SW480 (cell line): Measurements from ENCODE around the gene GNAS-AS1.
"Not testable (repeated sequence)": the region's sequence is repeated elsewhere in the genome, so short reads cannot be mapped to it uniquely, and the experiment has no call there.

Experiments used
- DNase-seq: peaks from one replicate; pipeline ENCODE4 v3.0.0-alpha.2; 2016; ENCODE audit warnings: low spot score

GNAS-AS1 gene

DNA sequence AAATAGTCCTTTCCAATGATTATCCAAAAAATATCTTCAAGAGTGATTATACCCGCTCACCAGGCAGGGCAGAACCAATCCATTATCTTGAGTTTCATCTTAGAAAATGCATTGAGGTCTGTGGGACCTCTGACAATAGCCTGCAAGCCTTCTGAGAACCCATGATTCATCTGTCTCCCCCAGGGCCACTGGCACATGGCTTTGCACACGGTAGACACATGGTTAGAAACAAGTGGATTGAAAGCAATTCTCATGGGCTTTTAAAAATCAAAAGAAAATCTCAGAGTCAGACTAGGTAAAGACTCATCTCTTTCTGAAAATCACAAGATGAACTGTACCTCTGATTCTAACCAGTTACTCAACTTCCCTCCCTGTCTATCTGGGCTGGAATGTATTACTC is 15.5 kb downstream of the GNAS-AS1 start:
- no peak for DNase-seq

DNA sequence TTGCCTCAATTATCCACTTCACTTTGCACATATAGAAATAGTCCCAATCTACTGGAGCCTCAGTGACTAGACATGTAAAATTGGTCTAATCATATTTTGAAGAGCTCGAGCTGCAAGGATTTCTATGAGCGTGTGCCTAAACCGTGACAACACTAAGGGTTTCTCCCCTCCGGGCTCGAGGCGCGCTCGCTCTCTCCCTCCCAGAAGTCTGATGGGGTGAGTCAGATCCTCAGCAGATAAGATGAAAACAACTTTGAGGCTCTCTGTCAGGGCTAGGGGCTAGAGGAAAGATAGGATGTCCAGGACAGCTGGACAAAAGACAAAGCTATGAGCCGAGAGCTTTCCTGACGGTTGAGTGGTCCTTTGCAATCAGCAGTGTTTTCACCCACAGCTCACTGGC is 16.8 kb downstream of the GNAS-AS1 start:
- DNase-seq: no peak

DNA sequence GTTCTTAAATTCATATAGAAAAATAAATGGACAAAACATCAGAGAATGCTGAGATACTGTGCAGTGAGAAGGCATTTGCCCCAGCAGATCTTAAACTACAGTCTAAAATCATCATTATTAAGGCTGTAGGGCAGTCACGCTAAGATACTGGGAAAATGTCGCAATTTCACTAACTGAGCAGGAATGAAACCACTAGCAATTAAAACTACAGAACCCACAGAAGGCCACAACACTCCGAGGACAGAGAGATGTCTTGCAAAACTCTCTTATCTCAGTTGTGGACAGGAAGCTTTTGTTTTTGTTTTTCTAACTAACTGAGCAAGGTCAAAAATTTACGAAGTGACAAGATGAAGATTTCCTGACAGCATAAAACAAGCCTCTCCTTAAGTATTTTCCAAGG is 18.2 kb downstream of the GNAS-AS1 start:
- DNase-seq: no peak

DNA sequence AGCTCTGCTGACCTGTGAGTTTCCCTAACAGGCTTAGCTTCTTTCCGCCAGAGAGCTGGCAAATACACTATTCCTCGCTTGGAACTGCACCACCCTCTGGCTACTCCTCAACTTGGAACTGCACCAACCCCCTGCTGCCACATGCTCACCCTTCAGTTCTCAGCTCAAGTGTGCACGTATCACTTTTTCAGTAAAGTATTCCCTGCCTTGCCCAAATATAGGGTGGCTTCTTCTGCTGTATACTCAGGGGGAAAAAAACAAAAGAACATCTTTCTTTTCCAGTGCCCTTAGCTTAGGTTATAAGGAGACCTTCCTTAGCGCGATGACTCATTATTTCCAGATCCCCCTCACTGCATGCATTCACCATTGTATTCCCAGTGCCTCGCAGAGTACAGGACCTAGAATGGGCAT is 21.2 kb downstream of the GNAS-AS1 start:
- peak; percentile 20 for DNase-seq

DNA sequence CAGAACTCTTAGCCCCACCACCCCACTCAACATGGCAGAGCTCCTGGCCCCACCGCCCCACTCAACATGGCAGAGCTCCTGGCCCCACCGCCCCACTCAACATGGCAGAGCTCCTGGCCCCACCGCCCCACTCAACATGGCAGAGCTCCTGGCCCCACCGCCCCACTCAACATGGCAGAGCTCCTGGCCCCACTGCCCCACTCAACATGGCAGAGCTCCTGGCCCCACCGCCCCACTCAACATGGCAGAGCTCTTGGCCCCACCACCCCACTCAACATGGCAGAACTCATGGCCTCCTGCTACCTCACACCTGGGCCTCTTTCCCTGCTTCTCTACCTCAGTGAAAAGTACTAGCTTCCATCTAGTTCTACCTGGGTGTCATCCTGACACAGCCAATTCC is 21.9 kb downstream of the GNAS-AS1 start:
- not testable (repeated sequence) for DNase-seq

DNA sequence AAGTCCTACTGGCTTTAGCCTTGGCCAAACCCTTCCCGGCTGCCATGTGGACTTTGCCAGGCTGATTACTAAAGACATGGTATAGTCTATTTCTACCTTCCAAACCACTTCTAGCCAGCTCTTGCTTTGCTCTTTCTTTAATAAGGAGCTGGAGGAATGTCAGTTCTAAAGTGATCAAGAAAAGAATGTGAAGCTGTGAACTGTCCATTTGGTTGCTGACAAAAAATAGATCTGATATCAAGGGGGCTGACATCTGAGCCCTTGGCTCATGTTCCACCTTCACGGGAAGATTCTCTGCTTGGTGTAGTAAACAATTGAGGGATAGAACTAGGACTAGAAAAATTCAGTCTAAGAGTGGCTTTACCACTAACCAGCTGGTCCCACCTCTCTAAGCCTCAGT is 22.6 kb downstream of the GNAS-AS1 start:
- no peak for DNase-seq

DNA sequence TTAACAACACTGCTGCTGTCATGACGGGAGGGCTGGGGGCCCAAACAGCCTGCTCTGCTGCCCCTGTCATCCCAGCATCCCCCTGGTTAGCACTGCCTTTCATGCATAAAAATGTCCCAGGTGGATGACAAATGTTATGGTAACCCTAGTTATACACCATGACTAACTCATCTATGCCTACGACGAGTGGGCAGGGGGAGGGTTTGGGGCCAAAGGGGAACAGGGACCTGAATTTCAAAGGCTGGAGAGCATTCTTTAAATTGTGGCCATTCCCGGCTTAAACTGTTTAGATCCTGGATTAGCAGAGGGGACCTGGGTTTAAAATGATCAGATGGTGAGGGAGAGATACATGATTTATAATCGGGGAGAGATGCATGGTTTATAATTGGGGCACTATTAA is 24.4 kb downstream of the GNAS-AS1 start:
- no peak for DNase-seq

DNA sequence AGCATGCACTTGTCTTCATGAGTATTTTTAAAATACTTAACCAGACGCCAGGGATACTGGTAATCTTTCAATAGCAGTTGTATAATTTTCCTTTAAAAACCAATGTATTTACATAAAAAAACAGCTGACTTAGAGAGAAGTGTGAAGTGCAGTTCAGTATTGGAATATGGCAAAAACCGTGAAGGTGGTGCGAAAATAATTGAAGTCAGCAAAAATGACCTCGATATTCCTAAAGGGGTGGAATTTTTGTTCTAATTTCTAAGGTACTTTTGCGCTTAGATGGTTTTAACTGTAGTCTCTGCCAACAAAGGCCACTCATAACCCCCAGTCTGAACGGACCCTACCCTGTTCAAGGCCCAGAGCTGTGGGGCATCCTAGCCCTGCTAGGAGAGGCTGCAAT is 25.3 kb downstream of the GNAS-AS1 start:
- DNase-seq: no peak

DNA sequence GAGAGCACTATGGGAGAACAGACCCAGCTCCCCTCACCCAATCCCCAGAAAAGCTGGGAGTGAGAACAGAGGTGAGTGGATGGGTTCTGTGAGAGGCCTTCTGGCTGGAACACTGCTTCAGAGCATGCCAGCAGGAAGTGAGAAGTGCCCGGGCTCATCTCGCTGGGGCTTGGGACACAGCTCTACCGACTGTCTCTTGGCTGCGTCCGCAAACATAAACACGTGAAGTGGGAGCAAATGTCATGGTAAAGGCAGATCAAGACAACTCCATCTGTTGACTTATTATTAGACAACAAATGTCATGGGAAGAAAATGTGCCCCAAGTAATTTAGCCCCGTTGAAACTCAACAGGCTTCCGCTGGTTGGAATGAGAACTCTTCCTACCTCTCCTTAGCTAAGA is 25.9 kb downstream of the GNAS-AS1 start:
- DNase-seq: no peak

DNA sequence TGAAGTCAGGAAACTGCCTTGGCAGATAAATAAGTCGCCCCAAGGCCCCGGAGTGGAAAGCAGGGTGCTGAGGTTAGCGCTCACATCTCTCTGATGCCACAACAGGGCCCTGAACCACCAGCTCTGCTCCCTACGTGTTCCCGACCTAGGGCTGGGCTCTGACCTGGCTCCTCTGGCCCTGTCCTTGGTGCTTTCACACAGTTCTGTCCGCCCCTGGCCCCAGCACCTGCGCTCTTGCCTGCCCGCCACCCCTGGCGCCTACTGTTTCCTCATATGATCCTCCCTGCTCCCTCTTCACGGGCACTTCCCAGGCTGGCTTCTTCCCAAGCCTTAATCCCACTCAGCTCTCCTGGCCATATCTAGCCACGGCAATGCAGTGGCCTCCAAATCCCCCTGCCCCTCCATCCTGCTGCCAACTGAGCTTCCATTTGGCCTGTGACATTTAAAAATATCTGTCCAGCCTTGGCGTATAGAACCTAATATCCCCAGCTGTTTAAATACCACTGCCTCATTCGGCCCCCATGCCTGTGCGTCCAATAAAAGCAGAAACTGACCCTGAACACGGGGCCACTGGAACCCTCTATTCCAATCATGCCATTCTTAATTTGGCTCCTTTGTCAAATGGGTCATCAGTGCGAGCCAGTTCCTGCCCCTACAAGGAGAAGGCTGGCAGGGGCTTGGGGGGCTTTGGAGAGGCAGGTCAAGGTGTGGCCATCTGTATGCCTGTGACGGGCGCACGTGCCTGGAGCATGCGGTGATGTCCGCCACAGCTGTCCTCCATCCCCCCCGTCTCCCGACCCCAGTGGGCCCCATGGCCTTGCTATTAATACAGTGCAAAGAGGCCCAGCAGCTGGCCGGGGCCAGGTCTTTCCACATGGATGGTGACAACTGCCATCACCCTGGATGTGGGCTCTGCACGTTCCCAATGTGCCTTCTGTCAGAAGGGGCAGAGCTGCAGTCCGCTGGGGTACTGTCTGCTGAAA is 27.7 kb downstream of the GNAS-AS1 start:
- no peak for DNase-seq

DNA sequence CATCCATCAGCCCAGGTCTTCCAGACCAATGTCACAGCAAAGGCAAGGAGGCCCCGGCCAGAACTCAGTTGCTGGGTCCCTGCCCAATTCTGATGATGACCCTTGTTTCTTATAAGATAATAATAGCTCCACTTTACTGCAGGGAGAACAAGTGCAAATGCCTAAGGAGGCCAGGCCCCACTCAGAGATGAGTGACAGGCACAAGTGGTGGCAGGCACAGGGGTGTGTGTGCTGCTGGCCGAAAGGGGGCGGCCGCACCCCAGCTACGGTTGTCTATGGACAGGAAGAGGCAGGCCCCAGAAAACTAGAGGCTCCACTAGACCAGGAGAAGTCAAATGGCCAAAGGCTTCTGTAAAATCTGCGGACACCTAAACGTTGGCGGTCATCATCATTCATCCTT is 28.6 kb downstream of the GNAS-AS1 start:
- no peak for DNase-seq

DNA sequence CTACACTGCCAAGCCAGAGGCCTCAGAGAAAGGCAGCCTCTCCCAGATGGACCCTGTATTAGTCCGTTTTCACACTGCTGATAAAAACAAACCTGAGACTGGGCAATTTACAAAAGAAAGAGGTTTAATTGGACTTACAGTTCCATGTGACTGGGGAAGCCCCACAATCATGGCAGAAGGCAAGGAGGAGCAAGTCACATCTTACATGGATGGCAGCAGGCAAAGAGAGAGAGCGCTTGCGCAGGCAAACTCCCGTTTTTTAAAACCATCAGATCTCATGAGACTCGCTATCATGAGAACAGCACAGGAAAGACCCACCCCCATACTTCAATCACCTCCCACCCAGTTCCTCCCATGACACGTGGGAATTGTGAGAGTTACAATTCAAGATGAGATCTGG is 30.2 kb downstream of the GNAS-AS1 start:
- DNase-seq: not testable (repeated sequence)

DNA sequence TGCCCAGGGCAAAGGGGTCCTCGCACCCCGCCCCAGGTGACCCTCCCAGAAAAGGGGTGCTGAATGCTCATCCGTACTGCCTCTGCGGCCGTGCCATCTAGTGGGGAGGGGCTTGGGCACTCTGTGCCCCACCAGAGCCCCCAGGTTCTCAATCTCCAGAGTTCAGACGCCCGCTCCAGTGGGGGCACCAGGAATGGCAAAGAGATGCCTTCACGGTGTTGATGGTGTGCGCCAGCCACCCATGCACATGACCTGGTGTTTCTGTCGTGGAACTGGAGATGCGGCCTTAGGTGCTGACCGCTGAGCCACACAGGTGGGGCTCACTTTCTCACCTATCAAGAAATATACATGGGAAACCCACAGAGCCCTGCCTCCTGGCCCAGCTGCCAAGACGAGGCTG is 30.8 kb downstream of the GNAS-AS1 start:
- DNase-seq: no peak

DNA sequence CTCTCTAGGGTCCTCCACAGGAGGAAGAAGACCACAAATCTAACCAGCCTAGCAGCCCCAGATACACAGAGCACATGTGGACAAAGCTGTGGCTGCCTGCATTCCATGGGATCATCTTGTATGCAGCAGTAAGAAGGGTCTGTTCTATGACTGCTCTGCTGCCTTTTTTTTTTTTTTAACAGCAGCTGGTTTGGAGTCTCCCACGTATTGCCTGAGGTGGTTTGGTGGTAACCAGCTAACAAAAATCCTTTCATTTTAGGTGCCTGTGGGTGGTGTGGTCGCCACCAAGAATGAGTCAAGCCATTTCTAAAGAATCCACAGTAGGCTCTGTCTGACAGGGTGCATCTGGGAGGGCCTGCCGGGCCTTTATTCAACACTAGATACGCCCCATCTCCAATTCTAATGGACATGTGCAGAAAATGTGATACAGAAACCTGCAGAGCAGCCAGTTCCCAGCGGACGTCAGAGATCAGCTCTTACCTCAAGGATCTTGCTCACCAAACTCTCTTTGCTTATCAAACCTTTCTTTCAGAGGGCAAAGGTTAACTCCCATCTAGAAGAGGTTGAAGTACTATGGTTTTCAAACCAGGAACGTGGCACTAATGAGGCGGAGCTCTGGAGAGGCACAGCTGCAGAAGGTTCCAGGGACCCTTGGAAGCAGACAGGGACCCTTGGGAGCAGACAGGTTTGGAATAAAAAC is 32.0 kb downstream of the GNAS-AS1 start:
- DNase-seq: peak; percentile 98

DNA sequence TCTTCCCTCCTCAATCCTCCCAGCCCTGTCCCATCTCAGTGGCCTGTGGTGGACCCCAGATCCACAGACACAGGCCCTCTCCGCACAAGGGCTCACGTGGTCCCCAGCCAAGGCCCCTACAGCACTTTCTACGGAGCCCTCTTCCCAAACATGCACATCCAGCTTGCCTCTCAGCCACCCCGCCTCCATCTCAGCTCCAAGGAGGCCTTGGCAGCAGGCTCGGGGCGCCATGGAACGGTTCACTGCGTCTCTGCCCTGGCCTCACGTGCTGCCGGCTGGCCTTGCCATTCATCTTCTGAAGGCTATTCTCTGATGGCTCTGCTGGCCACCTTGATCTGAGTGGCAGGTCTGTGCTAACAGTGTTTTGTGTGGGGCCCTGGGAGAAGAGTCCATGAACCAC is 33.0 kb downstream of the GNAS-AS1 start:
- no peak for DNase-seq

DNA sequence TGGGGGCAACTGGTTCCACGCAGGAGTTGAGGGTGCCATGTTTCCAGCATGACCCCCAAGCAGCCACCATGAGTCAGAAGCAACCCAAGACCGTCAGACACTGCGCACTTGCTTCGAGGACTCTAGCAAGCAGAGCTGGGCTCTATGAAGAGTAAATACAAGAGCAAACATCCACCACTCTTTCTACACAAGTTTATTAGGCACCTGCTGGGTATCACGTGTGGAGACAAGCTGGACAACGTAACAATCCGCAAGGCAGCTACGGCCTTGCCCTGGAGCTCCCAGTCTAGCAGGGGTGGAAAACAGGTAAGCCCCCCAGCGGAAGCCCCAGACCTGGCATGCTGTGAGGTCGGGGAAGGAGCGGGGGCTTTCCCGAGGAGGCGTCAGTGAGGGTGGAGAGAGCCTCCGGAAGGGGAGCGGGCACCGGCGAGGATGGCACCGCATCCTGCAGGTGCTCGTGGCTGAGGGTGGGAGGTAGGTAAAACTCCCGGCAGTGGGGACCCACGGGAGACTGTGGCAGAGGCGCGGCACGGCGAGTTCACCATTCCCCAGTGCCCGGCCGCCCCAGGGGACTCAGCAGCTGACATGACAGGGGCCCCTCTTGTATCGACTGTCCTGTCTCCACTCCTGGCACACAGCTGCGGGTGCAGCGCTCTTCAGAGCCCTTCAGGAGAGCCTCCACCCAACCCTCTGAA is 33.6 kb downstream of the GNAS-AS1 start:
- no peak for DNase-seq

DNA sequence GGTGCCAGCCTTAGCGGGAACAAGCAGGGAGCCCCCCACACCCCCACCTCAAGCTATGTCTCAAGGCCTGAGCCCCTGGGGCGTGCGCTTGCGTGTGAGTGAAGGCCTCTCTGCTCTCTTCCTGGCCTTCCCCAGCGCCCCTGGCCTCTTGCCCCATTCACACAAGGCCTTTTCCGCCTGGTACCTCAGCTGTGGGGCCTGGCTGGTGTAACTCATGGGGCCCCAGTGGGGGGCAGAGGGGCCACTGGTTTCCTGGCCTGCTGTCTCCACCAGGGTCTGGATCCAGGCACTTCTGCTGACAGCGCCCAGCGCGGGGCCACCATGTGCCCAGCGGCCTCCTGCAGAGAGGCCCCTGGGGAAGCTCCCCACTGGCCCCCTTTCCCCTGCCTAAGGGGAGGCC is 34.7 kb downstream of the GNAS-AS1 start:
- no peak for DNase-seq

DNA sequence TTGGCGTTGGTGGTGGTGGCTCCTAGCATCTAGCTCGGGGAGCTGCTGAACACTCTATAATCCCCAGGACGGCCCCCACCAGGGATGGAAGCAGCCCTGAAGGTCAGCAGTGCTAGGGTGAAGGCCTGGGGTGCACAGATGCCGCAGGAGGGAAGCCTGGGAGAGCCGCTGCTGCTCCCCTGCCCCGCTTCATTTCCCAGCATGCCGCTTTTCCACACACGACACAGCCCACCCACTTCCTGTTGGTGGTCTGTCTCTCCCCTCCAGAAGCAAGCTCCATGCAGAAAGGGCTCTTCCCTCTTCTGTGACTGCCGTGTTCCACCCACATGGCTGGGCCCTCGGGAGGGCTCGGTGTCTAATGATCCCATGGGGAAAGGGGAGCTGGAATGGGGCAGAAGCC is 35.3 kb downstream of the GNAS-AS1 start:
- no peak for DNase-seq

DNA sequence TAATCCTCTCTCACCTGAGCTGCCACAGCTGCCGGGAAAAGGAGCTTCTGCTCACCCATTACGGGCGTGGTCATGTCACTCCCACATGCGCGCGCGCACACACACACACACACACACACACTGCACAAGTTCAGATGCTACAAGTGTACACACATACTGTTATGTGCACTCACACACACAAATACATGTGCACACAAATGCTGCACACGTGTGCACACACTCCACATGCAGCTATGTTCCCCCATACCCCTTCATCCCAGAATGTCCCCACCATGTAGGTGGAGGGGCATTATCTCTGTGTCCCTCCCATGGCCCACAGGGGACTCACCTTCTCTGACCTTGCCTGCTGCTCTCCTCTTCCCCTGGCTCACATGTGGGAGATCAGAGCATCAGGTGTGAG is 37.3 kb downstream of the GNAS-AS1 start:
- peak; percentile 13 for DNase-seq

DNA sequence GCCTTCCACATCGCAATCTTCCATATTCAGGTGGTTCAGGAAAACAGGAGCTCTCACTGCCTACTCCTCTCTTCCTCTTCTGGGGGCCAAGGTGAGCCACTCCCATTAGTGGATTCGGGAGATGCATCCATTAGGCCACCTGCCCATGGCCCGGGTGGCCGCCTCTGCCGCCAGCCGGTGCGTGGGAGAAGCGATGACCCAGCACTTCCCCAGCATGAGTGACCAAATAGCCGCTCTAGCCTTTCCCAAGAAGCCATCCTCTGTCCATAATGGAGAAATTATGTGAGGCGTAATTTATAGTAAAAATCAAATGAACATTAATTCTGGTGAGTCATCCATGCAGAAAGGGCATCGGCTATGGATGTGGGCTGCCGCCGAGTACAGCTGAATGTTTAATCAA is 39.4 kb downstream of the GNAS-AS1 start:
- no peak for DNase-seq

DNA sequence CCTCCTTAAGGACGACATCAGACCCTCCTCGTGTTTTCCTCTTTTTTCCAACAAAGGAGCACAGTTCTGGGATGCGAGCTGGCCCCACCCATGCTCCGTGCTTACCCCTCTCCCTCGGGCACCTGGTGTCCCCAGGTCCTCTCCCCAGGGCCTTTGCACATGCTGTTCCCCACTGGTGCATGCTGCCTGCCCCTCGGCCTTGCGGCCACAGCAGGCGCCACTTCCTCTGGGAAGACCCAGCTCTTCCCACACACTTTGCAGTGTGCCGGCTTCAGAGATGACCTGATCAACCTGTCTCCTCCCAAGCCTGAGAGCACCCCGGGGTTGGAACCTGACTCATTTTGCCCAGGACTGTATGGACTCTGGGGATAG is 39.8 kb downstream of the GNAS-AS1 start:
- DNase-seq: no peak

DNA sequence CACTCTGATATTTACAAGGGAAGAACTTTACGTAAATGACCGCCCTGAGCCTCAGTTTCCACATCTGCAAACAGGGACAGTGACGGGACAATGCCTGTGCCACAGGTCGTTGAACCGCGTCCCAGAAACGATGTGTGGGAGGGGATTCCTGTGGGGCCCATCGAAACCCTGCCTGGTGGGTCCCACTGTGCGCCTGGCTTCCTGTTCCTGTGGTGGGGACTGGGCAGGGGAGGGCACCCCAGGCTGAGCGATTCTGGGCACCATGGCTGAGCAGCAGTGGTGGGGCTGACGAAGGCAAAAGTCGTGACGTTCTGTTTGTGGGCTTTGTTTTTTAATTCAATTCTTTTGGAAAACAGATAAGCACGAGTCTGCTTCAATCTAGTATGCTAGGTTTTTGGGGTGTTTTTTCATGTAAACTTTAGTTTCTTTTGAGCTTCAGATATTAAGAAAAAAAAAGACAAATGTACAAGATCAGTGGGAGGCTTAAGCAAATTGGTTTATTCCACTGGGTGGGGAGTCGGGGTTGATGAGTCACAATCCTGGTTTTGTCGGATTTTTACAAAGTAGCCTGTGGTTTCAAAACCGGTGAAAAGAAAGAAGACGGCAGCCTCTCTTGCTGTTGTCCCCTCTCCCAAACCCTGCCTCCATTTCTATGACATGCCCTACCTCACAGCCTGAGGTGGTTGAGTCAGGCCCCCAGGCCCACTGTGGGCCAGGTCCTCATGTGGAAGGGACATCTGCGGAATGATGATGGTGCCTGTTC is 40.4 kb downstream of the GNAS-AS1 start:
- DNase-seq: peak; percentile 15
